ENCODE results near the gene MAGI1. TPM values are rescaled to one million over a fixed set of nuclear protein-coding genes. Genes with fewer than 3 reads are reported as not detected.

The MAGI1 gene
- total RNA-seq, 4 donors from 2014 or later, result 7.6 to 42.9 (median 37.0) TPM

GRCh38 chr3:65781594-65781993, 257.1 kb downstream of the MAGI1 start:
- Histone ChIP-seq H3K9me3 (no peaks in the 10 kb centered on the region), H3K27ac (no peak overlapping the region), H3K4me3 (no peak overlapping the region), H3K27me3 (no peaks in the 10 kb centered on the region), H3K36me3 (no peaks in the 10 kb centered on the region), H3K4me1 (no peaks in the 10 kb centered on the region)
- intact Hi-C loops (cut with DNase I; ENCODE audit: low total_unique reads), result no loop called here
- no peak for DNase-seq
- TF ChIP-seq CTCF (IDR thresholded peaks at IDR 0.05) (no peak), POLR2A (IDR thresholded peaks at IDR 0.05) (no peak)

- H3K27me3 ChIP-seq, result no peaks in the 10 kb centered on the region
- intact Hi-C loops (cut with DNase I; ENCODE audit: low total_unique reads), result no loop called here
- no peak overlapping the region for H3K27ac ChIP-seq
- no peaks in the 10 kb centered on the region for H3K9me3 ChIP-seq
- no peaks in the 10 kb centered on the region for H3K4me1 ChIP-seq
- H3K4me3 ChIP-seq, result no peak overlapping the region
- H3K36me3 ChIP-seq, result no peaks in the 10 kb centered on the region
- DNase-seq, result no peak
- TF ChIP-seq POLR2A (IDR thresholded peaks at IDR 0.05), result no peak
- TF ChIP-seq CTCF (IDR thresholded peaks at IDR 0.05), result no peak
These were observed 259.3 kb downstream of the MAGI1 start for GRCh38 chr3:65779390-65779789.

GRCh38 chr3:65778968-65779367, 259.8 kb downstream of the MAGI1 start:
- Histone ChIP-seq H3K4me1 (no peaks in the 10 kb centered on the region), H3K27me3 (no peaks in the 10 kb centered on the region), H3K4me3 (no peak overlapping the region), H3K9me3 (no peaks in the 10 kb centered on the region), H3K27ac (no peak overlapping the region), H3K36me3 (no peaks in the 10 kb centered on the region)
- DNase-seq, result no peak
- no peak for TF ChIP-seq CTCF (IDR thresholded peaks at IDR 0.05)
- TF ChIP-seq POLR2A (IDR thresholded peaks at IDR 0.05), result no peak
- intact Hi-C loops (cut with DNase I; ENCODE audit: low total_unique reads), result no loop called here

- no peak for TF ChIP-seq CTCF (IDR thresholded peaks at IDR 0.05)
- no peak for TF ChIP-seq POLR2A (IDR thresholded peaks at IDR 0.05)
- intact Hi-C loops (cut with DNase I; ENCODE audit: low total_unique reads), result no loop called here
- no peaks in the 10 kb centered on the region for H3K4me1 ChIP-seq
- no peaks in the 10 kb centered on the region for H3K27me3 ChIP-seq
- no peaks in the 10 kb centered on the region for H3K36me3 ChIP-seq
- no peak overlapping the region for H3K4me3 ChIP-seq
- no peaks in the 10 kb centered on the region for H3K9me3 ChIP-seq
- no peak overlapping the region for H3K27ac ChIP-seq
- no peak for DNase-seq
These were observed 261.7 kb downstream of the MAGI1 start for GRCh38 chr3:65777050-65777449.

- Histone ChIP-seq H3K4me1 (no peaks in the 10 kb centered on the region), H3K27me3 (no peaks in the 10 kb centered on the region), H3K9me3 (no peaks in the 10 kb centered on the region), H3K27ac (no peak overlapping the region), H3K36me3 (no peaks in the 10 kb centered on the region), H3K4me3 (no peak overlapping the region)
- no peak for DNase-seq
- intact Hi-C loops (cut with DNase I; ENCODE audit: low total_unique reads), result no loop called here
- TF ChIP-seq CTCF (IDR thresholded peaks at IDR 0.05) (no peak), POLR2A (IDR thresholded peaks at IDR 0.05) (no peak)
These were observed 262.2 kb downstream of the MAGI1 start for GRCh38 chr3:65776494-65776893.

Measured in uterus (tissue), 4 donors.